GM19025 (cell line): ENCODE data around the gene CAV2.
"Not testable (repeated sequence)": the region's sequence is repeated elsewhere in the genome, so short reads cannot be mapped to it uniquely, and the experiment has no call there.

Source experiments
- ATAC-seq: cut with Tn5 transposase; IDR thresholded peaks from one replicate; pipeline ENCODE4 v1.9.1; 2021; ENCODE audit warnings: mild to moderate bottlenecking, low read depth, moderate library complexity; ENCODE audit not compliant: unreplicated experiment

Gene CAV2

GRCh38 chr7:116499168-116500077, at the start of gene CAV2:
Gene CAV2 (plus strand): TSS chr7:116499738. CDS start chr7:116499782, 44 bp downstream.
- peak; percentile 50 for ATAC-seq

GRCh38 chr7:116449950-116450349, 49.6 kb upstream of the CAV2 start:
- ATAC-seq = no peak

- ATAC-seq = no peak
Measured at GRCh38 chr7:116451957-116452729, 47.4 kb upstream of the CAV2 start.

GRCh38 chr7:116454377-116454776, 45.2 kb upstream of the CAV2 start:
- ATAC-seq = no peak

GRCh38 chr7:116455009-116455408, 44.5 kb upstream of the CAV2 start:
- no peak for ATAC-seq

GRCh38 chr7:116455499-116455898, 44.0 kb upstream of the CAV2 start:
- ATAC-seq = no peak

- ATAC-seq = no peak
Measured at GRCh38 chr7:116461500-116461899, 38.0 kb upstream of the CAV2 start.

GRCh38 chr7:116463956-116464355, 35.6 kb upstream of the CAV2 start:
- no peak for ATAC-seq

GRCh38 chr7:116464375-116464774, 35.2 kb upstream of the CAV2 start:
- ATAC-seq = no peak

GRCh38 chr7:116465125-116465524, 34.4 kb upstream of the CAV2 start:
- ATAC-seq = no peak

GRCh38 chr7:116468534-116468933, 31.0 kb upstream of the CAV2 start:
- ATAC-seq = no peak

- no peak for ATAC-seq
Measured at GRCh38 chr7:116477625-116478024, 21.9 kb upstream of the CAV2 start.

- ATAC-seq = no peak
Measured at GRCh38 chr7:116478834-116479233, 20.7 kb upstream of the CAV2 start.

- ATAC-seq = no peak
Measured at GRCh38 chr7:116483271-116483942, 16.1 kb upstream of the CAV2 start.

GRCh38 chr7:116484389-116484788, 15.1 kb upstream of the CAV2 start:
- ATAC-seq = not testable (repeated sequence)

- ATAC-seq = no peak
Measured at GRCh38 chr7:116487907-116488521, 11.5 kb upstream of the CAV2 start.

GRCh38 chr7:116490351-116490750, 9.2 kb upstream of the CAV2 start:
- ATAC-seq = no peak

GRCh38 chr7:116491887-116492653, 7.5 kb upstream of the CAV2 start:
- ATAC-seq = no peak

- ATAC-seq = no peak
Measured at GRCh38 chr7:116492654-116493109, 6.9 kb upstream of the CAV2 start.

- no peak for ATAC-seq
Measured at GRCh38 chr7:116493449-116493848, 6.1 kb upstream of the CAV2 start.
